Hematopoietic multipotent progenitor cell treated with erythropoietin and hydrocortisone succinate and interleukin-3 and kit ligand, for 6 days (in vitro differentiated cells): ENCODE data around the gene CACNA2D3.

Experiments used
- DNase-seq: peaks from one replicate; pipeline ENCODE4 v3.0.0-alpha.2; 2015

The CACNA2D3 gene

DNA sequence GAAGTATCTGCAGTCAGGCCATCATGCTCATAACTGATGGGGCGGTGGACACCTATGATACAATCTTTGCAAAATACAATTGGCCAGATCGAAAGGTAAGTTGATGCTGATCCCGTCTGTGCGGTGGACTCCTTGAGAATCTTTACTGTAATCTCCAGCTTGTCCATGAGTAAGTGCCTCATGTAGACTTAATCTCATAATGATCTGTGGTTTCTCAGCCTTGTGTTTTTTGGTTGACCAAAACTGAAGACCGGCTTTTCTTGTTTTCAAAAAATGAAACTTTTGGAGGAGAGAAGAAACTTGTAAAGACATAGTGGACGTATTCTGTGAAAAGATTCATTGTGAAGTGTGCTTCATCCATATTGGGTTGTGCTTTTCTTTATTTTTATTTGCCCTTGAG is 519.8 kb downstream of the CACNA2D3 start:
- DNase-seq, result no peak

DNA sequence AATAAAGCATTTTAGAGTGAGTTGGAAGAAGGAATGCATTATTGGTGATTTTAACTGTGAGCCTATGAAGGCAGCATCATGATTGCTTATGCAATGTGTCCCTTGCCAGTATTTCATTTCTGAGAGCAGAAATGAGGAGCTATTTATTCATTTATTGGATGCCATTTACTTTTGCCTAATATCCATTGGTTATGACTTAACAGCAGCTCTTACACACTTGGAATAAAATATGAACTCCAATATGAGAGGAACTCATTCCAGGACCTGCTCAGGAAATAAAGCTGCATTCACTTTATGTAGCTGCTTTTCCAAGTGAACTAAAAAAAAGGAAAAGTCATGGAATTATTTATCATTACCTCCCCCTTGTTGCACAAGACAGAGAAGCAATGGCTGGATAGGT is 525.4 kb downstream of the CACNA2D3 start:
- no peak for DNase-seq

GRCh38 chr3:54649551-54649950 is 527.2 kb downstream of the CACNA2D3 start:
- DNase-seq, result no peak

- no peak for DNase-seq
Observed at GRCh38 chr3:54653456-54654195, 531.3 kb downstream of the CACNA2D3 start.

- DNase-seq, result no peak
Observed at GRCh38 chr3:54654776-54655175, 532.4 kb downstream of the CACNA2D3 start.

GRCh38 chr3:54659347-54659746 is 537.0 kb downstream of the CACNA2D3 start:
- no peak for DNase-seq

- DNase-seq, result no peak
Observed at GRCh38 chr3:54660714-54661132, 538.4 kb downstream of the CACNA2D3 start.

DNA sequence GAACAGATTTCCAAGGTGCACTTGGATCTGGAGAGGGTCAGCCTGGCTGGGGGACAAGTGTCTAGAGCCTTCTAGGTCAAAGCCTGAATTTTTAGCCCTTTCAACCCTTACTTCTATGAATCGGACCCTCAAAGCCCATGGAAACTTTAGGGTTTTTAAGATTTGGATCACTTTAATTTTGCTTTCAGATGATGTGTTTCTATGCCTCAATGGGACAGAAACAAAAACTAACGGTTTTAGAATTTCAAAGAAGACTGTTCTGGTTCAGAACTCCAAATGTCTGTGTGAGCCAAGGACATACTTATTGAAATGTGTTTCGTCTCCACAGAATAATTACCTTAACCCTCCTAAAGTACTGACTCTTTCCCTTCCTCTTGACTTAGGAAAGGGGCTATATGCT is 538.8 kb downstream of the CACNA2D3 start:
- no peak for DNase-seq

GRCh38 chr3:54663501-54664011 is 541.2 kb downstream of the CACNA2D3 start:
- DNase-seq, result no peak

GRCh38 chr3:54665016-54665600 is 542.8 kb downstream of the CACNA2D3 start:
- no peak for DNase-seq

GRCh38 chr3:54668236-54668635 is 545.9 kb downstream of the CACNA2D3 start:
- no peak for DNase-seq

GRCh38 chr3:54670201-54671000 is 548.0 kb downstream of the CACNA2D3 start:
- DNase-seq, result no peak

GRCh38 chr3:54671511-54671910 is 549.2 kb downstream of the CACNA2D3 start:
- DNase-seq, result no peak

GRCh38 chr3:54676087-54676486 is 553.7 kb downstream of the CACNA2D3 start:
- no peak for DNase-seq

- no peak for DNase-seq
Observed at GRCh38 chr3:54681706-54682105, 559.4 kb downstream of the CACNA2D3 start.

DNA sequence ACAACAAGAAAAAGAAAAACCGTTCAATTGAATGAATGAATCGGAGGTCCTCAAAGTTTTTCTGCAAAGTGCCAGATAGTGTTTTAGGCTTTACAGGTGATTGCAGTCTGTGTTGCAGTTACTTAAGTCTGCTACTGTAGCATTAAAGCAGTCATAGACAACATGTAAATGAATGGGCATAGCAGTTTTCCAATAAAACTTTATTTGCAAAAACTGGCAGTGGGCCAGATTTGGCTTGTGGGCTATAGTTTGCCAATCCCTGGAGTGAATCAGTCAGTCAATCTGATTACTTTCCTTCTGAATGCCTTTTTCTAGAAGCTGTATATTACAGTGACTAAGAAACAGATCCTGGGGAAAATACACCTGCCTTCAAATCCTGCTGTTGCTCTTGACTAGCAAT is 562.9 kb downstream of the CACNA2D3 start:
- DNase-seq, result no peak

DNA sequence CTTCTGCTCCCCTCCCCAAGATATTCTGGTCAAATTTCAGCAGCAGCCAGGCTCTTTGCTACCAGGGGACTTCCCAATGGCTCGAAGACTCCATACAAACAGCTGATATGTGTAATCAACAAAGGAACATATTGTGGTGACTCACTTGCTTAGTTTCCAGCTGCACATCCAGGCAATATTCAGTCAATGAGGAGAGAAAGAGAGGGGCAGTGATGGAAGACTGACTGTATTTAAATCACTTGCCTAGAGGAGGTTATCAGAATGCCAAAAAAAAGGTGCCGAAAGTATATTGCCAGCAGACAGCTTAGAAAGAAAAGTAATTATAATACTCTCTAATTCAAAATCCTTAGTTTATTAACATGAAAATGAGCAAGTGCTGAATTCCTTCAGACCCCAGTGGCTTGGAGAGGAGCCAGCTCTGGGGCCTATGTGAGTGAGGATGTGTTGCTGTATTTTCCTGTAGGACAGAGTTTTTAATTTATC is 569.0 kb downstream of the CACNA2D3 start:
- DNase-seq, result no peak

- no peak for DNase-seq
Observed at GRCh38 chr3:54696313-54696712, 574.0 kb downstream of the CACNA2D3 start.

- no peak for DNase-seq
Observed at GRCh38 chr3:54698054-54698453, 575.7 kb downstream of the CACNA2D3 start.

DNA sequence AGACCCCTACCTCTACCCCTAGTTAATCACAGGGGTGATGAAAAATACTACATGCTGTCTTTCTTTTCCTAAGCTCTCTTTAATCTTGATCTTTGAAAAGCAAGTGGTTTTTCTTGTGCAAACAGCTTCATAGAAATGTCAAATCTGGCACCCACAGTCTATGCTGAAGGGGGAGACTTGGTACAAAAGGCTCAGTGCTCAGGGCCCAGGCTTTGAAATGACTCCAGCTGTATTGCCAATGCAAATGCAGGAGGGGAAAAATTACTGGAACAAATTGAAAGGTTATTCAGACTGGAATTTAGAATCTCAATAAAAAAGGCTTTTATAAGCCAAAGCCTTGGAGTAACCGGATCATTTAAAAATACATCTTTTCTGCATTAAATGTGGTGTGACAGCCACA is 581.6 kb downstream of the CACNA2D3 start:
- no peak for DNase-seq

GRCh38 chr3:54705730-54706129 is 583.4 kb downstream of the CACNA2D3 start:
- no peak for DNase-seq

DNA sequence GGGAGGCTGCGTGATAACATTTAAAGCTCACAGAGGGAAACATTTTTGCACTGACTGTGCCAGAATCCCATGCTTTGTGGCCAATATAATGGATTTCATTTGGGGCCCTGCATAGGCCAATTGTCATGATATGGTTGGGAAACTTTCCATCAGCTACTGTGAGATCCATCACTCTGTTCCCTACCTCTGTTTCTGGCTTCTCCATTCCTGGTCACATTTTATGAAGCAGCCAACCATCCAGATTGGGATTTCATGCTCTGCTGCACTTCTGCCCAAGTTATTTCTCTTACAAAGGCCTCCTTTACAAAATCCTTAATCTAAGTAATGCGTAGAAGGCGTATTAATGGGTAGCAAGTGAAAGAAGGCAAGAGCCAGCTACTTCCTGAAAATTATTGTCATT is 584.4 kb downstream of the CACNA2D3 start:
- no peak for DNase-seq

DNA sequence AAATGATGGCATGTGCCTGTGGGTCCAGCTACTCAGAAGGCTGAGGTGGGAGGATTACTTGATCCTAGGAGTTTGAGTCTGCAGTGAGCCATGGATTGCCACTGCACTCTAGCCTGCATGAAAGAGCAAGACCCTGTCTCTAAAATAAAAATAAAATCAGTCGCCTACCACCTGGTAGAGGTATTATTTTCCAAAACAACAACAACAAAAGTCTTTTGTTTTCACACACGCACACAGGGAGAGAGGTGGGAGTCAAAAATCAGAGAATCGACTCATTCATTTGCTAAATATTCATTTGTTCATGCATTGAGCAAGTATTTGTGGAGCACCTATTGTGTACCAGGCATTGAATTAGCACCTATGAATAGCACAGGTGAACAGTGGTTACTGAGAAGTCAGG is 587.4 kb downstream of the CACNA2D3 start:
- DNase-seq, result no peak

DNA sequence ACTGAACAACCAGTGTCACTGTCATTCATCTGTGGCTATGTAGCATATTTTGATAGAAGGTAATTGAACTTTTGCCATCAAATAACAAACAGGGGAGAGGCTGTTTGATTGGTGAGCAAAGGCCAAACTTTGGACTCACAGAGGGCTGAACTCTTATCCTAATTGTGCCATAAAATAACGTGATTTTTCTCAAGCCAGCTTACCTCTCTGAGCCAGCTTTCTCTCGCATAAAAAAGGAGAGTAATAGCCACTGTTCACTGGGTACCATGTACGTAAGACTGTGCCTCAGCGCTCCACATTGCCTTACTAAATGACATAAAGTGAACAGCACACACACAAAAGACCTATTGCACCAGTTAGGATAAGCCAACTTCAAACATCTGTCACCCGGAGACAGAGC is 588.6 kb downstream of the CACNA2D3 start:
- DNase-seq, result no peak
